NAMALWA (cell line): Measurements from ENCODE around the gene WASF2.
"Not testable (repeated sequence)": the region's sequence is repeated elsewhere in the genome, so short reads cannot be mapped to it uniquely, and the experiment has no call there.

Source experiments
- DNase-seq: peaks from one replicate; pipeline ENCODE4 v3.0.0-alpha.2; 2015; ENCODE audit warnings: low spot score

The WASF2 gene

GRCh38 chr1:27521861-27522431, 32.0 kb upstream of the WASF2 start:
- DNase-seq: no peak

DNA sequence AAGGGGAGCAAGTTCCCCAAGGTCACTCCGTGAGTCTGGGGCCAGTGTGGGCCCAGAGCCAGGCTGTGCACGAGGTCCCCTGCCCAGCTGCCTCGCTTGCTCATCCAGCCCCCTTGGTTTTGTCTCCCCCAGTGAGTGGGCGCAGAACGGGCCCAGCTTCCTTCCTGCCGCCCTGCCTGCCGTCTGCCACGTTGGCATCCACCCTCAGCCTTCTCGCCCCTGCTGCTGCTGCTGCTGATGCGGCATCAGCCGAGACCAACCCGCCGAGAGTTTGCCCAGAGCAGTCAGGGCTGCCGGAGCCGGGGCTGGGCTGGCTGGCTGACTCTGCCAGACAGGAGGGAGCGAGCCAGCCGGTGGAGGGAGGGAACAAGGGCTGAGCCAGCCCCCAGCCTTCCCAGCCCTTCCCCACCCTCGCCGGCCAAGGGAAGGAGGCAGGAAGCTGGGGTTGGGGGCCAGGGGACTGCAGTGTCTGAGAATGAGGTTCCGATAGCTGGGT, 31.4 kb upstream of the WASF2 start:
- no peak for DNase-seq

DNA sequence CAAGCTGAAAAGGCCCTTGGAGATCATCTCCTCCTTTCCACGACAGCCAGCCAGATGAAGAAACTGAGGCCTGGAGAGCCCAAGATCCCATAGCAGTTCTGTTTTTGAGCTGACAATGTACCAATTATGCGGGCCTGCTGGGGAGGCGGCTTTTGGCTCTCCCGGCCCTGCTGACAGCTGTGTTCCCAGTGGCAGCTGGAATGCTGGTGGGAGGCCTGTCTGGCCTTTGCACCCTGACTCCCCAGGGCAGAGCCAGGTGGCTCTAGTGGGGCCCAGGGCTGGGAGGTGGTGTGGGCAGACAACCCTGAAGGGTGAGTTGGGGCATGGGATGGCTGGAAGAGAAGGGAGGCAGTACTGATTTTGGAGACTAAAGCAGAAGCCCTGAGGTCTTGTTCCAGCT, 30.7 kb upstream of the WASF2 start:
- DNase-seq: no peak

DNA sequence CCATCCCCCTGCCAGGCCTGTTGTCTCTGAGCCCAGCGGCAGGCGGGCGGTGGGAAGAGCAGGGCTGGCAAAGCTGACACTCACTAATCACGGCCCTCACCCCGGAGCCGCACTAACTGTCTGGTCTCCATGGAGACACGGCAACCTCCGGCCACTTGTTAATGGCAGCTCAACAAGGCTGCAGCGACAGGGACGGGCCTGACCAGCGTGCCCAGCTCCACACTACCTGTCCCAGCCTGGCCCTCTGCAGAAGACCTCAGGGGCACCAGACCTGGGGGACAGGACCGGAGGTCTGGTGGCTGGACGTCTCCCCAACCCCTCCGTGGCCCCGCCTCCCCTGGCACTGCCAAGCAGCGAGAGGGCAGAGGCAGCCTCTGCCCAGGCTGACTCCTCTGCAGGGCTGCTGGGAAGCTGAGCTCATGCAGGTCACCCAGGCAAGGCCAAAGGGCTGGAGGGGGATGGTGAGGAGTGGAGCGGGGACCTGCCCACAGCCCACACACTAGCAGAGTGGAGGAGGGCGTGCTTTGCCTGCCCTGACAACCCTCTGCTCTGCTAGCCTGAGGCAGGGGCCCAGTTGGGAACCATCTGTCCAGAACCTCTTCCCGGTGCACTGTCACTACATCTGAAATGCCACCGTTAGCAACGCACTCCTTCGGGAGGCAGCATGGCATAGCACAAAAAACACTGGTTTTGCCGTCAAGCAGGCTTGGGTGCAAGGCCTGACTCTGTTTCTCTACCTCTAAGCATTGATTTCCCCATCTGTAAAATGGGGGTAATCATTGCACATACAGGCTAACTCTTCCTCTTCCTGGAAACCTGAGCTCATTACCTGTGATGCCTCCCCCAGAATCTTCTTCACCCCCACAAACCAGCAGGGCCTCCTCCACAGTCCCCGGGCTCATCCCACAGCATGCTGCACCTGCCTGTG, 29.6 kb upstream of the WASF2 start:
- DNase-seq: no peak

- no peak for DNase-seq
Observed at GRCh38 chr1:27518808-27519207, 28.8 kb upstream of the WASF2 start.

GRCh38 chr1:27517907-27518718, 28.1 kb upstream of the WASF2 start:
- DNase-seq: no peak

DNA sequence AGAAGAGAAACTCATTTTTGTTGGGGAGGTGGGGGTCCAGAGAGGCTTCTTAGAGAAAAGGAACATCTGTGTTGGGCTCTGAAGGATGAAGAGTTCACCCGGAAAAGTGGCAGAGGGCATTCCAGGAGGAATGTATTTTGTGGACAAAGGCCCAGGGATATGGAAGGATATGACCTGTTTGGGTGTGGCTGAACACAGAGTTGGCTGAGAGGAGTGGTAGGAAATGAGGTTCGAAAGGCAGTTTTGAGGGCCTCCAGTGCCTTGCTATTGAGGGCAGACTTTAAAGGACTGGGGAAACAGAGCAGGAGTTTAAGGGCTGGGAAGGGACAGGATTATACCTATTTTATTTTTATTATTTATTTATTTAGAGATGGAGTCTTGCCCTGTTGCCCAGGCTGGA, 27.3 kb upstream of the WASF2 start:
- no peak for DNase-seq

DNA sequence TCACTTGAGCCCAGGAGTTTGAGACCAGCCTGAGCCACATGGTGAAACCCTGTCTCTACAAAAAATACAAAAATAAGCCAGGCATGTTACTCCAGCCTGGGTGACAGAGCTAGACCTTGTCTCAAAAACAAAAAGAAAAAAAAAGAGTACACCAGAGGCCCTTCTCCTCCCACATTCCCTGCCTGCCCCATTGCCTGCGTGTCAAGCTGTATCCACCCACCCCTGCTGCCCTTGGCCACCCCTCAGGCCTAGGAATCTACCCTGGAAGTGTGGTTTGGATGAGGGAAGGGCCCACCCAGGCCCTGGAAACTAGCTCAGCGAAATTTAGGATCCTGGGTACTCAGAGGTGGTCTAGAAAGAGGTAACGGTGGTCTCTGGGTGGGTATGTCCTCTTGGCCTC, 25.7 kb upstream of the WASF2 start:
- DNase-seq: no peak

GRCh38 chr1:27513958-27514357, 24.0 kb upstream of the WASF2 start:
- no peak for DNase-seq

DNA sequence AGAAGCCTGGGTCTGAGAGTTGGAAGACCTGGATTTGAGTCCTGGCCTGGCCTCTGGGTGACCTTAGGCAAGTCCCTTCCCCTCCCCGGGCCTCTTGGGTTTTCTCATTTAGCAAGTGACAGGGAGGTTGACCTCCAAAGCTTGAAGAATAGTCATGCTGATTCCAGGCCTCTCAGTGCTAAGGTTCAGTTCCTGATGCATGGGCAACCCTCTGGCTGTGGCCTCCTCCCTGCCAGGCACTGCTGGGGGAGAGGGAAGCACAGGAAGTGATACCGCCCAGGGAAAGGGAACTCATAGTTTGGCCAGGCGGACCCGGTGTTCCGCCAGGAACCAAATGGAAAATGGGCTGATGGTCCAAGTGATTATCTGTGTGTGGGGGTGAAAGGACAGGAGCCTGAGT, 23.6 kb upstream of the WASF2 start:
- no peak for DNase-seq

DNA sequence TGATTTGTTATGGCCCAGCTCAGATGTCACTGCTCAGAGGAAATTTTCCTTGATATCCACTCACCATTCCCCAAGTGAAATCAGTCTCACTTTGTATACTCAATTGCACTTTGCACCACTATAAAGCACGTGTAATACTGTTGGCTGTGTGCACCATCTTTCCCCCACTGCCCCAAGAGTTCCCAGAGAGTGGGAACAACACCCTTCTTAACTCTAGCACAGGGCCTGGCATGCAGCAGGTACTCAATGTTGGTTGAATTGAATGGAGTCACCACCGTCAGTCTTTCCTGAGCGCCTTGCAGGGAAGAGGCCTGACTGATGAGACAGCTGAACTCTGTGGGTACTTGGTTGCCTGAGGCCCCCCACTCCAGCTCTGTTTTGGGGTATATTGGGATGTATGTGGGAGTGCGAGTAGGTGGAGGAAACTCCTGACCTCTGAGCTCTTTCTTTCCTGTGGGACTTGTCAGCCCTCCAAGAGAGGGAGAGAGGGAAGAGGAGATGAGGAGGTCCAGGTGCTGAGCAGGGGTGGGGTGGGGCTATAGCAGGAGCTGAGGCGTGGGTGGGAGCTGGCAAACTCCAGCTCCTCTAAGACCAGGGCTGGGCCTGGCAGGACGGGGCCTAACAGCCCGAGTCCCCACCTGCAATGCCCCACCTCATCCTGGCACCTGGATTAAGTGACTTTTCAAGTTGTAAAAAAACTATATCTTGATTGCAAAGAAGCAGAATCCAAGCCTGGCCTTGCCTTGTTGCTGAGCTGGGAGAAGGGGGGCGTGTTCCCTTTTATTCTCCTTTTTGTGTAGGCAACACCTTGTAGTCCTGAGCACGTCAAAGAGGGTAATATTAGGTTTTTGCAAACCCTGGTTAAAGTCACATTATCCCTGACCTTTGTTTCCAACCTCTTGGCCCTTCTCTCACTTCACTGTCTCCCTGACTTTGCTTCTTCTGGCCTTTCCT, 19.4 kb upstream of the WASF2 start:
- DNase-seq: no peak

DNA sequence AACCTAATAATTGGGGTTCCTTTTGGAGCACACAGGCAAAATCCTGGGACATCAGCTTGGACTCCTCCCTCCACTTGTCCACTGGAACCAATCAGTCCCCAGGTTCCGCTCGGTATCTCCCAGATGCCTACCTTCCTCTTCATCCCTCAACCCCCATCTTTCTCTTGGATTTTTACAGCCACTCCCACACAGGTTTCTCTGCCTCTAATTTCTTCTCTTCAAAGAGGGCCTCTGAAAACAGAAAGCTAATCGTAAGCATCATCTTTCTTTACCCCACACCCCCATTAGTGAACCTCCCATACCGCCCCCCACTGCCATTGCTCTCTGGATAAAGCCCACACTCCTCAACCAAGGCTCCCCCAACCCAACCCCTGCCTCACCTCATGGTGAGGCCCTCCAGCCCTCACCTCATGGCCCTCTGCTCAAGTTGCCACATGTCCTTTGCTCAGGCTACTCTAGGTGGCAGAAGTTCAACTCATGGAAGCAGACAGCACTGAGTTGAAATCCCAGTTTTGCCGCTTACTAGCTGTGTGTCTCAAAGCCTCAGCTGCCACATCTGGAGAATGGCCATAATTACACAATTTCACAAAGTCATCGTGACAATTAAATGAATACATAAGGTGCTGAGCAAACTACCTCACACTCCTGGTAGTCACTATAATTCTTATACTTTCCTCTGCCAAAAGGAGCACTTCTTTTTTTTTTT, 18.1 kb upstream of the WASF2 start:
- peak; percentile 67 for DNase-seq

DNA sequence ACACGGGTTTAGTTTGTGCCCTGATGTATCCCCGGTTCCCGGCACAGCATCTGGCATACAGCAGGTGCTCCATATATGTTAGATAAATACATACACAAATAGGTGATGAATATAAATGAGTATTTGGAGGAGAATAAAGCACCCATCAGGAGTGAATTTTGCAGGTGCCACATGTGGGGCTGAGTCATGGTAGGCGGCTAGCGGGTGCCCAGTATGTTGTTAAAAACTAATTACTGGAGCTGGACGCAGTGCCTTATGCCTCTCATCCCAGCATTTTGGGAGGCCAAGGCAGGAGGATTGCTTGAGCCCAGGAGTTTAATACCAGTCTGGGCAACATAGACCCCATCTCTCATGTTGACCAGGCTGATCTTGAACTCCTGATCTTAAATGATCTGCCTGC, 16.7 kb upstream of the WASF2 start:
- DNase-seq: no peak

- DNase-seq: no peak
Observed at GRCh38 chr1:27505420-27505680, 15.4 kb upstream of the WASF2 start.

DNA sequence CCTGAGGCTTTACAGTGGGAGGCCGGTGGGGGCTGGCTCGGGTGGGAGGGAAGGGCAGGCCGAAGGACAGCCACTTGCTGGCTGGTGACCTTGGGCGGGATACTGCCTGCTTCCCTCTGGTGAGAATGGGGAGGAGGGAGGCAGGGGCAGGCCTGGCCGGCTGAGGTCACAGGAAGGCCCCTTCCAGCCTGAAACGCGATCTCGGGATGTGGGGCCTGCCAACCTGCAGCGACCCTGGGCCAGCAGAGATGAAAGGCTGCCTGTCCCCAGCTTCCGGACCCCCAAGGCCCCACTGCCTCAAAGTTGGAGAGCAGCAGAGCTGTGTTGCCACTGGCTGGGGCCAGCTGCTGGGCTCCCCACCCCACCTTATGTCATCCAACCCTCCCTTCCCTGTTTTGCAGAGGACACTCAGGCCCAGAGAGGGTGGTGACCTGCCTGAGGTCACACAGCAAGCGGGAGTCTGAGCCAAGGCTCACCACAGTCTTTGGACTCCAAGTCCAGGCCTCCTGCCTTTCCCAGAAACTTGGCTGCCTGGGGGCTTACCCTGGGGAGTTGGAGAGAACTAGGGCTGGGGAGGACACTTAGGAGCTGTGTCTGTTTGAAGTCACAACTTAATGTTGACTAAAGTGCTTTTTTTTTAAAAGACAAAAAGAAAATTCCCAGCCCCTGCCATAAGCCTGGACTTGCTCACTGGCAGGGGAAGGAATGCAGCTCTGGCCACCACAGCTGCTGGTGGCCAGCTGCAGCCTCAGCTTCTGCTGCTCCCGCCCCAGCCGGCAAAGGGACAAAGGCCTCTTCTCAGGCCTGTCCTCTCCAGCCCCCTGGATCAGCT, 14.8 kb upstream of the WASF2 start:
- DNase-seq: no peak

GRCh38 chr1:27503844-27504587, 14.0 kb upstream of the WASF2 start:
- no peak for DNase-seq

DNA sequence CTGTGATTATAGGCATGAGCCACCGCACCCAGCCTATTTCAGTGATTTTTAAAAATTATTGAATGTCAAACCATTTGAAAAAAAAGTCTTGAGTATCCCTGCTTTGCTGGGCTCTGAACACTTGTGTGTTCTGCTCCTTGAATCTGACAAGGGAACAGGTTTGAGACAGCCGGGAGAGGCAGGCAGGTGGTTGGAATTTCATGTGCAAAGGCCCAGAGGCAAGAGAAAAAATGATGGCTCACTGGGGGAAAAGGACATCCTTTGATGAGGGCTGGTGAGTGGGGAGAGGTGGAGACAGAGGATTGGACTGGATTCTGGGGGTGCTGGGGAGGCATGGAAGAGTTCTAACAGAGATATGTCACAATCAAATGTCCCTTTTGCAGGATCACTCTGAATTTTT, 13.1 kb upstream of the WASF2 start:
- DNase-seq: no peak

GRCh38 chr1:27501159-27501558, 11.2 kb upstream of the WASF2 start:
- DNase-seq: not testable (repeated sequence)

DNA sequence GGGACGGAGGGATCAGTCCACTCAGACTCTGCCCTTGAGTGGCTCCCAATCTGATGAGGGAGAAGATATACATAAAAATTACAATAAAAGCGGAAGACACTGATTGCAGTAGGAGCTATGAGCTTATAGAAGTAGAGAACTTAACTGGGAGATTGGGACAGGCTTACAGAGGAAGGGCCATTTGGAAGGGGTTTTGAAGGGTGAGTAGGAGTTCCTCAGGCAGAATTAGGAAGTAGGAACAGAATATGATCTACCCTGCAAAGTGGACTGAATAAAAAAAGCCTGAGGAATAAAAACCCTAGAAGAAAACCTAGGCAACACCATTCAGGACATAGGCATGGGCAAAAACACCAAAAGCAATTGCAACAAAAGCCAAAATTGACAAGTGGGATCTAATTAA, 9.2 kb upstream of the WASF2 start:
- DNase-seq: no peak
